H4 (cell line): ENCODE results near the gene BPTF. TPM values are rescaled to one million over a fixed set of nuclear protein-coding genes. Genes with fewer than 3 reads are reported as not detected.
A peak's percentile ranks its signal among the peaks of the same experiment; 100 is the strongest.
"Not testable (repeated sequence)": the region's sequence is repeated elsewhere in the genome, so short reads cannot be mapped to it uniquely, and the experiment has no call there.

Experiments used
- DNase-seq: peaks from one replicate; pipeline ENCODE4 v3.0.0-alpha.2; 2015; ENCODE audit warnings: low spot score
- total RNA-seq: library from RNA; depleted of rRNA; stranded (reverse); fragments of >200 nt; shearing (Covaris generic); gene quantifications from 2 replicates; pipeline ENCODE4 v1.2.3, GENCODE V29; 2014; rRNA removed

BPTF gene
- total RNA-seq, 1 experiment from 2014 or later = 23.4 TPM

DNA sequence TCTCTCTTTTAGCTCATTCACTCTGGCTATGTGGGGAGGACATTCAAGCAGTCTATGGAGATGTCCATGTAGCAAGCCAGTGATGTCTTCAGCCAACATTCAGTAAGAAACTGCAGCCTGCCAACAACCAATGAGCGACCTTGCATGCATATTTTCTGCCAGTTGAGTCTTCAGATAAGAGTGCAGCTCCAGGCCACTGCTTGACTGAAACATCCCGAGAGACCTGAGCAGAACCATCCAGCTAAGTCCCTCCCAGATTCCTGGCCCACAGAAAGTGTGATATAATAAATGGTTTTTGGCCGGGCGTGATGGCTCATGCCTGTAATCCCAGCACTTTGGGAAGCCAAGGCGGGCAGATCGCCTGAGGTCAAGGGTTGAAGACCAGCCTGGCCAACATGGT, 181.5 kb downstream of the BPTF start:
- no peak for DNase-seq

DNA sequence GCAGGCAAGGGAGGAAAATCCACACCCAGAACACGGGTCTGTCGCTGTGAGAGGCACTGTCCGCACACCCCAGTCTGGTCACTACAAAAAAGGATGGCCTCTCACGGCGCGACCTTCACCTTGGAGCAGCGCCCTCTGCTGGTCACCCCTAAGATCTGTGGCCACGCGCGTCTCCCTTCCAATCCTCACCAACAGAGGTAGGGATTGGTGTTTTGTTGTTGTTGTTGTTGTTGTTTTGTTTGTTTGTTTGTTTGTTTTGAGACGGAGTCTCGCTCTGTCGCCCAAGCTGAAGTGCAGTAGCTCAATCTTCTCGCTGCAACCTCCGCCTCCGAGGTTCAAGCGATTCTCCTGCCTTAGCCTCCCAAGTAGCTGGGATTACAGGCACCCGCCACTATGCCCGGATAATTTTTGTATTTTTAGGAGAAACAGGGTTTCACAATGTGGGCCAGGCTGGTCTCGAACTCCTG, 185.9 kb downstream of the BPTF start:
- DNase-seq = no peak

DNA sequence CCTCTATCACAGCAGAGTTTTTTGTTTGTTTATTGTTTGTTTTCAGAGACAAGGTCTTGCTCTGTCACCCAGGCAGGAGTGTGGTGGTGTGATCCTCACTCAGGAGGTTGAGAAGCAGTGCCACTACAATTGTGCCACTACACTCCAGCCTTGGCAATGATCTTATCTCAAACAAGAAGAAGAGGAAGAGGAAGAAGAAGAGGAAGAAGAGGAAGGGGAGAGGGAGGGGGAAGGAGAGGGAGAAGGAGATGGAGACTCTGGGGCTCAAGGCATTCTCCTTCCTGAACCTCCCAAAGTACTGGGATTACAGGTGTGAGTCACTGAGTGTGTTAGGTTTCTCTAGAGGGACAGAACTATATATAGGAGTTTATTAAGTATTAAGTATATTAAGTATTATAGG, 188.1 kb downstream of the BPTF start:
- no peak for DNase-seq

DNA sequence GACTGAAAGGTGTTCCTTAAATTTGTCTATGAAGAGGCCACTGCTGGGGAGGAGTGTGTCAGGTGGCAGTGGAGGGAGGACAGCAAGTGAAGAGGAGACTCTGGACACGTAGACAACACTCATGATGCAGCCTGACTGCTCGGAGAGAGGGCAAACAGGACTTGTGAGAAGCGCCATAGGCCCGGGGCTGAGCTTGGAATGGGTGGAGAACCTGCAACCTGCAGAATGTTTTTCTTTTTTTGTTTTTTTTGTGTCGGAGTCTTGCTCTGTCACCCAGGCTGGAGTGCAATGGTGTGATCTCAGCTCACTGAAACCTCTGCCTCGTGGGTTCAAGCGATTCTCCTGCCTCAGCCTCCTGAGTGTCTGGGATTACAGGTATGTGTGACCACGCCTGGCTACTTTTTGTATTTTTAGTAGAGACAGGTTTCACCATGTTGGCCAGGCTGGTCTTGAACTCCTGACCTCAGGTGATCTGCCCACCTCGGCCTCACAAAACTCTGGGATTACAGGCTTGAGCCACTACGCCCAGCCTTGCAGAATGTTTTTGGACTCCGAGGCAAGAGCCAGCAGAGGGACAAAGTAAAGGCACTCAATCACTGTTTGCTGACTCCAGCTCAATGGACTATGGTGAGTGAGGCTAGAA, 189.9 kb downstream of the BPTF start:
- DNase-seq = no peak

DNA sequence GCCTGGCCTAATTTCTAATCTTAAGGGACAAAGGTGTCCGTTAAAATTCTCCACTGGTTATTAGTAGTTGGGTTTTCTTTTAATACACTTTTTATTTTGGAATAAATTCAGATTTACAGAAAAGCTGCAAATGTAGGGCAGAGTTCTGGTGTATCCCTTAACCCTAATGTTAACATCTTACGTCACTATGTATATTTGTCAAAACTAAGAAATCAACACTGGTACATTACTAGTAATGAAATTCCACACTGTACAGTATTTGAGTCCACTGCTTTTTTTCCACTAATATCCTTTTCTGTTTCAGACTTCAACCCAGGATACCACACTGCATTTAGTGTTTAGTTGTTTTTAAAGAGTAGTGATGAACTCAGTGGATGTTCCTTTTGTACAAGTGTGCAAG, 191.5 kb downstream of the BPTF start:
- DNase-seq = no peak

DNA sequence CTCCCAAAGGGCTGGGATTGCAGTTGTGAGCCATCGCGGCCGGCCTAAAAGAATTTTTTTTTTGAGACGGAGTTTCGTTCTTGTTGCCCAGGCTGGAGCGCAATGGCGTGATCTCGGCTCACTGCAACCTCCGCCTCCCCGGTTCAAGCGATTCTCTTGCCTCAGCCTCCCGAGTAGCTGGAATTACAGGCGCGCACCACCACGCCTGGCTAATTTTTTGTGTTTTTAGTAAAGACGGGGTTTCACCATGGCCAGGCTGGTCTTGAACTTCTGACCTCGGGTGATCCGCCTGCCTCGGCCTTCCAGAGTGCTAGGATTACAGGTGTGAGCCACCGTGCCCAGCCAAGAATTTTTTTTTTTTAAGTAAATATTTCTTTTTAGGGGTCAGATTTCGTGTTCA, 193.2 kb downstream of the BPTF start:
- not testable (repeated sequence) for DNase-seq

DNA sequence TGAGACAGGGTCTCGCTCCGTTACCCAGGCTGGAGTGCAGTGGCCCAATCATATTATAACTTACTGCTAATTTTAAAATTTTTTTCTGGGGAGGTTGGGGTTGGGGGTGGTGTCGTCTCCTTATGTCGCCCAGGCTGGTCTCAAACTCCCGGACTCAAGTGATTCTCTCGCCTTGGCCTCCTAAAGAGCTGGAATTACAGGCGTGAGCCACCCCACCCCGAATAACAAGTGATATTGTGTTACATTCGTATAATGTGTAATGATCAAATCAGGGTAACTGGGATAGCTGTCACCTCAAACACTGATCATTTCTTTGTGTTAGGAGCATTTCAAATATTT, 194.0 kb downstream of the BPTF start:
- DNase-seq = peak; percentile 19

DNA sequence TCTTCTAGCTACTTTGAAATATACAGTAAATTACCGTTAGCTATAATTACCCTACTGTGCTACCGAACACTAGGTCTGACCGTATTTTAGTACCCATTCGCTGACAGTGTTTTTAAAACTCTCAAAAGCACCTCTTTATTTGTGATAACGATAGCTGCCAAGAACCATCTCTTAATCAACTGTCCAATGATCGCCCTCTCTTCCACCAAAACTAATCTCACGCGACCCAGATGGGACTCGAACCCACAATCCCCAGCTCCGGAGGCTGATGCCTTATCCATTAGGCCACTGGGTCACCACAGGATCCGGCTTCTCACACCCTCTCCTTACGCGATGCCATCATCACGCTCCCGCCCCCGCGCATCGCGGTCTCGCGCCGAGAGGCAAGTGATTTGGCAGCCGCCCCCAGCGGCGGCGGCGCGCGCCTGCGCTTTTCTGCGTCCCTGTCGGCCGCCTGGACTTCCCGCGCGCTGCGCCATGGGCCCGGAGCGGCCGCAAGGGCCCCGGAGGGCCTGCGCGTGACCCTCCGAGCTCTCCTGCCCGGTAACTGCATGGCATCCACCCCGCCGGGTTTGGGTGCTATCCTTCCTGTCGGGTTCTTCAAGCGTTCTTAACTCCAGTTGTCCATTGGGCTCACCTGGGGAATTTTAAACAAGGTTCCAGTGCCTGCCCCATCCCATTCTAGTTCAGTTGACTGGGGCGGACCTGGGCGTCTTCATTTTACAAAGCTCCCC, 194.5 kb downstream of the BPTF start:
- DNase-seq = peak; percentile 95

DNA sequence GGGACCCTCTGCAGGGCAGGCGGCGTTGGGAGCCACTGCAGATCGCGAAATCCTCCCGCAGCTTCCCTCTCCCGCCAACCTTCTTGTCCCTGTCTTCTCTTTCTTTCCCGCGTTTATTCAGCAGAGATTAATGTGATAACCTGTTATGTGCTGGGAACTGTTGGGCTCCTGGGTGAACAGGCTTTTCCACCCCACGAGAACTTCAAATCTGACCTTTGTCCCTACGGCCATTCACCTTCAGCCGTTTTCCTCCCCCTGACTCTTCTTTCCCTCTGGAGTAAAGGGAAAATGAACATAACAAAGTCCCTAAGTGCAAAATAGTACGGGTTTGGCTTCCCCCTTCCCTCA, 195.1 kb downstream of the BPTF start:
- no peak for DNase-seq

DNA sequence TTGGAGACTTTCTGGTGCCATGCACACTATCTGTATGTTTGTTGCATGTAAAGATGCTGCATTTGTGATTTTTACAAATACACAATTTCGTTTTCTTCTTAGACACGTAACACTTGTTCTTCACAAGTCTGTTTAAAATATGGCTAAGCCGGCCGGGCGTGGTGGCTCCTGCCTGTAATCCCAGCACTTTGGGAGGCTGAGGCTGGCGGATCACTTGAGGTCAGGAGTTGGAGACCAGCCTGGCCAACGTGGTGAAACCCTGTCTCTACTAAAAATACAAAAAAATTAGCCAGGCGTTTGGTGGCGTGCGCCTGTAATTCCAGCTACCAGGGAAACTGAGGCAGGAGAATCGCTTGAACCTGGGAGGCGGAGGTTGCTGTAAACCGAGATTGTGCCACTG, 195.5 kb downstream of the BPTF start:
- not testable (repeated sequence) for DNase-seq

DNA sequence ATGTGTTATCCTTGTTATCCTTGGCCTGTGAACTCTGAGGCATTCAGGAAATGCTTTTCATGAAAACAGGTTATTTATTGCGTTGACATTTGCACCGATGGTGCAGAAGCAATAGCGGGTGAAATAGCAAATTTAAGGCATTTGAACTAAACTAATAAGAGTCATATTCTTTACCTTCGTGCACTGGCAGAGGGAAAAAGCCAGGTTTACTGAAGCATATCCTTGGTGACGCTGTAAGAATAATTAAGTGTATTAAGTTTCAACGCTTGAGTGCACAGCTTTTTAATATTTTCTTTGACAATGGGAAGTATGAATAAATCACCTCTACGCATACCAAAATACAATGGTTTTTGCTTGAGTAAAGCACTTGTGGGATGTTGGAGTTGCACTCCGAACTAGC, 196.7 kb downstream of the BPTF start:
- DNase-seq = no peak

DNA sequence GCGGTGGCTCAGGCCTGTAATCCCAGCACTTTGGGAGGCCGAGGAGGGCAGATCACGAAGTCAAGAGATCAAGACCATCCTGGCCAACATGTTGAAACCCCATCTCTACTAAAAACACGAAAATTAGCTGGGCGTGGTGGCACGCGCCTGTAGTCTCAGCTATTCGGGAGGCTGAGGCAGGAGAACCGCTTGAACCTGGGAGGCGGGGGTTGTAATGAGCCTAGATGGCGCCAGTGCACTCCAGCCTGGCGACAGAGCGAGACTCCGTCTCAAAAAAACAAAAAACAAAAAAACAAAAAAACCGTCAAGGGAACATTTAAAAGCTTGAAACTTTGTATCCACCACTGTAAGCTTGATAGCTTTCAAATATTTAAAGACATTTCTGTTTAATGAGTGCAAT, 197.2 kb downstream of the BPTF start:
- not testable (repeated sequence) for DNase-seq

DNA sequence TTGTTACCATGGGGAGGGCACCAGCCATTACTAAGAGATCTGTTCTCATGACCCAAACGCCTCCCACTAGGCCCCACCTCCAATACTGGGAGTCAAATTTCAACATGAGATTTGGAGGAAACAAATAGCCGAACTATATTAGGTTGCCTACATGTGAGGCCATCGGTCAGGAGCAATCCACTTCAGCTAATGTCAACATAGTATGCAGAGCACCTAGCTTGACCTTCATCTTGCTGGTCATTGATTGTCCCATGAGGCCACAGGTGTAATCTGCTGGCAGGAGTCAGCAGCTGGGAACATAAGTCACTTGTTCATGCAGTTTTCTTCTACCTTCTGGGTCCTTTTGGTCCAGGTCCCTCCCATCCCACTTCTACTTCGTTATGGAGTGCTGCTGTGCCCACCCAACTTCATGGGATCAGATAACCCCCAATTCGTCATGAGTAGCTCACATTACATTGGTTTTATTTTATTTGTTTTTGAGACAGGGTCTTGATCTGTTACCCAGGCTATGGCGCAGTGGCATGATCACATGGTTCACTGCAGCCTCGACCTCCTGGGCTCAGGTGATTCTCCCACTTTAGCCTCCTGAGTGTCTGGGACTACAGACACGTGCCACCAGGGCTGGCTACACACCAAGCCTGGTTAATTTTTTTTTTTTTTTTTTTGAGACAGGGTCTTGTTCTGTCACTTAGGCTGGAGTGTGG, 204.4 kb downstream of the BPTF start:
- no peak for DNase-seq

Other genes starting within 250 kb of the BPTF start
- 97.9 and 105 TPM in 2 replicates for gene NOL11, start 107.6 kb upstream of the BPTF start, total RNA-seq
- 20.3 and 25.5 TPM in 2 replicates for gene C17orf58, start 171.0 kb downstream of the BPTF start, total RNA-seq
- 394 and 483 TPM in 2 replicates for gene KPNA2, start 210.2 kb downstream of the BPTF start, total RNA-seq